HG03280 (cell line): ENCODE measurements around the gene PTEN.

ENCODE experiments used
- ATAC-seq: cut with Tn5 transposase; IDR thresholded peaks from one replicate; pipeline ENCODE4 v1.9.1; 2021; ENCODE audit warnings: mild to moderate bottlenecking, moderate library complexity; ENCODE audit not compliant: unreplicated experiment

PTEN gene

GRCh38 chr10:87915989-87916388 lies 52.6 kb downstream of the PTEN start:
- ATAC-seq = no peak

DNA sequence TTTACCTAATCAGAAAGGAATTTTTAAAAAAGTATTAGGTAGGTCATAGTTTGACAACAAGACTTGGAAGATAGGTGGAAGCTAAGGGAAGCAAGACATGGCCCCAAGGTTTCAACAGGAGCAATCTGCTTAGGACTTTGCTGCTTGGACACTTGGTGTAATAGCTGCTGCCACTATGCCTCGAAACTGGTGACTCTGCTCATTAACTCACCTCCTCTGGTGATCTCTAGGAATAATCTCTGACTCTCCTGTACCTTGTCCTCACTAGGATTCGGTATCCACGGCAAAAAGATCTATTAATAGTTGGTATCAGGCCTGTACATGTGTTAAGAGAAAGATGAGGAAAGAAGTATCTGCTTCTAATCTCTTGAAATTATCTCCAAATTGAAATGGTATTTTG lies 53.1 kb downstream of the PTEN start:
- no peak for ATAC-seq

DNA sequence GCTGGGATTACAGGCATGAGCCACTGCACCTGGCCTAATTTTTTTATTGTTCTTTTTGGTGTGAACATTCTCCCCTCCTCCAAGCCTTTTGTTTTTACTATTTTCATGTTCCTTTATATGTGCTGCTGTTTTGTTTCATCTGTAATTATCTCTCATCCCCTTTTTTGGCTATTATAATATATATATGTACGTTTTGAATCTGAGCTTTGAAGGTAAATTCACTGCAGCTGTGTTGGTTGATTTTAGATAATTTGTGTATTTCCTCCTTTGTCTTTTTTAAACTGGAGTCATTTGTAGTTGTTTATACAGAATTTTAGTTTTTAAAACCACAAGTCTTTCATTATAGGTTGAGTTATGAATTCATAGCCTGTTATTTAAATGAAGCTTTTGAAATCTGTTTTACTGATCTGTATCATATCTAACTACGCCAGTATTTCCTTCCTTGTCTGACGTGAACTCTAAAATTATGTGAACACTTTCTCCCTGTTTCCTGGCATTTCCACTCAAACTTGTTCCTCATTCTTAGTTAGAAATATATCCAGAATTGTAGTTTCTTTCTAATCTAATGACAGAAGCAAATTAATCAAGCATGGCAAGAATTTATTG lies 54.9 kb downstream of the PTEN start:
- no peak for ATAC-seq

DNA sequence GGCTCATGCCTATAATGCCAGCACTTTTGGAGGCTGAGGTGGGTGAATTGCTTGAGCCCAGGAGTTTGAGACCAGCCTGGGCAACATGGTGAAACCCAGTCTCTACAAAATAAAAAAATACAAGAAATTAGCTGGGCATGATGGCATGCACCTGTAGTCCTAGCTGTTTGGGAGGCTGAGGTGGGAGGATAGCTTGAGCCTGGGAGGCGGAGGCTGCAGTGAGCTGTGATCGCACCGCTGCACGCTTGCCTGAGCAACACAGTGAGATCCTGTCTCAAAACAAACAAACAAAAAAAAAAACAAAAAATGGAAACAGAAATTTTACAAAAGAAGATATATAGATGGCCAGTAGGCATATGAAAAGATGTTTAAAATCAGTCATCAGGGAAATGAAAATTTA lies 57.1 kb downstream of the PTEN start:
- ATAC-seq = no peak

DNA sequence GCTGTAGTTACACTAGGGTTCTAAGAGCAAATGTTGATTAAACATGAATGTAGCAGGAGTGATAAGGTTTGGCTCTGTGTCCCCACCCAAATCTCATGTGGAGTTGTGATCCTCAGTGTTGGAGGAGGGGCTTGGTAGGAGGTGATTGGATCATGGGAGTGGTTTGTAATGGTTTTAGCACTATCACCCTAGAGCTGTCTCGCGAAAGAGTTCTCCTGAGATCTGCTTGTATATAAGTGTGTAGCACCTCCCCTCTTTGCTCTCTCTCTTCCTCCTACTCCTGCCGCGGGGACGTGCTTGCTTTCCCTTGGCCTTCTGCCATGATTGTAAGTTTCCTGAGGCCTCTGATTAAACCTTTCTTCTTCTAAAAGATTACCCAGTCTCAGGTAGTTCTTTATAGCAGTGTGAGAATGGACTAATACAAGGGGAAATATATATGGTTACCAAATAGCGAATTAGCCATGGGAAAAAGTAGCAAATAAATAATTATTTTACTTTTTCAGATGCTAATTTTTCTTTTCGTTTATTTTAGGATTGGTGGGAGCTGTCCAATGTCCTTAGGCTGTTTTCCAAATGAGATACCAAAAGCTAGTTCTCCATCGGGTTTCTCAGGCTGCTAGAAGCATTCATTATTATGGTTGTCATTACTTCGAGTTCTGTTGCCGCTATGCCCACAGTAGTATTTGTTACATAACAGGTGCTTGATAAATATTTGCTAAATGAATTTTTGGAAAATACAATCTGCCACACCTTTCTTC lies 58.7 kb downstream of the PTEN start:
- no peak for ATAC-seq

- no peak for ATAC-seq
These were observed 59.8 kb downstream of the PTEN start for GRCh38 chr10:87923233-87923632.

GRCh38 chr10:87925570-87925969 lies 62.1 kb downstream of the PTEN start:
- no peak for ATAC-seq

- no peak for ATAC-seq
These were observed 63.7 kb downstream of the PTEN start for GRCh38 chr10:87927091-87927490.

GRCh38 chr10:87928996-87929395 lies 65.6 kb downstream of the PTEN start:
- no peak for ATAC-seq

GRCh38 chr10:87930141-87930540 lies 66.7 kb downstream of the PTEN start:
- ATAC-seq = no peak

DNA sequence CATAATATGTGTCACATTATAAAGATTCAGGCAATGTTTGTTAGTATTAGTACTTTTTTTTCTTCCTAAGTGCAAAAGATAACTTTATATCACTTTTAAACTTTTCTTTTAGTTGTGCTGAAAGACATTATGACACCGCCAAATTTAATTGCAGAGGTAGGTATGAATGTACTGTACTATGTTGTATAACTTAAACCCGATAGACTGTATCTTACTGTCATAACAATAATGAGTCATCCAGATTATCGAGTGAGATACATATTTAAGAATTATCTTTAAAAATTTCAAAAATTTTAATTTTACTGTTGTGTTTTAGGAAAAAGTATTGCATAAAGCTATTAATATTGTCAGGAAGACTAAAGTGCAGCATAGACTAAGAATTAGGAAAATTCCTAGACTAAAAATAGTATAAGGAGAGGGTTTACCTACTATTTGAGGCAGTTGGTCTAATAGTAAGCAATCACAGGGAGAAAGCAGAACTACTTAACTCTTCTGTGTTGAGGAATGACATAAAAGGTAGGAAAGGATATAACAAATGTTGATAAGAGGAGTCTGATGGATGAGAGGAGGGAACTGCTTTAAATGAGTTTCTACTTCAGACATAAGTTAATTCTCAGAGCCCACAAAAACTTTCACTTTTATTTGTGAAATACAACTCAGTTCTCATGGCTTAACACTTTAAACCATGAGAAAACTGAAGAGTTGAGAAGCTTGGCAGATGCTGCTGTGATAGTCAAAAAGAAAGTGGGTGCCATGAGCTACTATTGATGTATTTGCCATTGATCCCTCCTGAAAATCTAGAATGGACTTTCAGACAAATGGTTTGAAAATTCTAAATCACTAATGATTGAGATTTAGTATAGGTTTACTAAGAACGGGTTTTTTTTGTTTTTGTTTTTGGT lies 67.8 kb downstream of the PTEN start:
- ATAC-seq = no peak

GRCh38 chr10:87931836-87932230 lies 68.4 kb downstream of the PTEN start:
- ATAC-seq = no peak

DNA sequence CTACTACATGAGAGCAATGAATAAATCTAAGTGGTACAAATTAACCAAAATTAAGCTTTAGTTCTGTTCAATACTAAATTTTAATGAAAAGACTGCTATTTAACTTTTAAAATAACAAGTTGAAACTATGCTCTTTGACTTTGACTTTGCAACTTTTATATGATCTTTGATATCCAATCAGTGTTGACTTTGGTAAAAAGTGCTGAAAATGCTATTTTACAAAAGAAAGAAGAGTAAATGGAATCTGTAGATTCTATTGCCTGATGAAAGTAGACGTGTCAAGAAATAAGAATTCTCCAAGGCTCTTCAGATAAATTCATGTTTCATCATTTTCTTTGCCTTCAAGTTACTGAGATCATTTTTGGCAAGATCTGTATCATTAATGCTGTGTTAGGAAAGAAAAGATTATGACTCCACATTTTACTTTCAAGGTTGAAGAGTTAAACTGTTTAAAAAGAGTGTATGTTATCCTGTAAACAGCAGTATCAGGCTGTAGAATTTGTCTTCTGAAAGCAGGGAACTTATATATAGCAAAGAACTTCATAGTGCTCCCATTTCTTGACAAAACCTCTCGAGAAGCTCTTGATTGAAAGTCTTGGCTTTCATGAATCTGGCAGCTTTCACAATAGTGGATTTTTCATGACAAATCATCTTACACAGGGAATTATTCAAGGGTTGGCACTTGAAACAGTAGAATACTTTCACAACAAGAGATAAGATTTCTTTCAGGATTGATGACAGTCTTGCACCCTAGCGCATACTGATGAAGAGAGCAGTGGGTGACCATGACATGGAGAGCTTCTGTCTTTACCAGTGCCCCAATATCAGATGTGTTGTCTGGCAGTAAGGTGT lies 72.1 kb downstream of the PTEN start:
- no peak for ATAC-seq

GRCh38 chr10:87940210-87940609 lies 76.8 kb downstream of the PTEN start:
- no peak for ATAC-seq

GRCh38 chr10:87942884-87943527 lies 79.6 kb downstream of the PTEN start:
- ATAC-seq = no peak

DNA sequence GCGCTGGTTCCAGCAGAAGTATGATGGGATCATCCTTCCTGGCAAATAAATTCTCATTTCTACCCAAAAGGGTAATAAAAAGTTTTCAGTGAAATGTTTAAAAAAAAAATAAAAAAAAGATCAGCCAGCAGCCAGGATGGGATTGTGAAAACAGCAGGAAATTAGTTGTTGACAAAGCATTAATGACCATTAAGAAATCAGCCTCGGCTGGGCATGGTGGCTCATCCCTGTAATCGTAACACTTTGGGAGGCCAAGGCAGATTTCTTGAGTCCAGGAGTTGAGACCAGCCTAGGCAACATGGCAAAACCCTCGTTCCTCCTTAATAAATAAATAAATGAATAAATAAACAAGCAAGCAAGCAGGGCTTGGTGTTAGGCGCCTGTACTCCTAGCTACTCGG lies 82.6 kb downstream of the PTEN start:
- ATAC-seq = no peak

- ATAC-seq = no peak
These were observed 89.2 kb downstream of the PTEN start for GRCh38 chr10:87952612-87953011.

DNA sequence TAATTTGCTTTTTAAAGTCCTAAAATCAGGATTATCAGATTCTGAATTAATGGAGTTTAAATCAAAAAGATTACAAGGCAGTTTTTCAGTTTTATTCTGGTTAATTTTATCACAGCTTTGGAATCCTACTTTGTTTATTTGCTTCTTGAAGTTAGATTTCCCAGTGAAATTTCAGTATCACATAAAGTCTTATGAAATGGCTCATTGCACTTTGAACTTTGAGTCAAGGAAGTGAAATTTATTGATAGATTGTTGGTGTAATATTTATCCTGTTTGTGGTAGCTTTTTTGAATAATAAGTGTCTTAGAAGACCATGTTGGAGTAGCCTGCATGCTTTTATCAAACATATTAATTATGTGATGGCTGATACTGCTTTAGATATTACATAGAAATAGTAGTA lies 92.6 kb downstream of the PTEN start:
- no peak for ATAC-seq

- ATAC-seq = no peak
These were observed 94.3 kb downstream of the PTEN start for GRCh38 chr10:87957702-87958101.

GRCh38 chr10:87960230-87960629 lies 96.8 kb downstream of the PTEN start:
- ATAC-seq = no peak
